AG09319 (cell line): ENCODE results near the gene ACTG1.

Experiments
- DNase-seq: peaks from one replicate; pipeline ENCODE4 v3.0.0-alpha.2; 2010; ENCODE audit warnings: low read depth; ENCODE audit errors: extremely low read depth
- TF ChIP-seq, protein P1 (sequence below): IDR thresholded peaks from 2 replicates; pipeline ENCODE4 v1.5.1; 2011; ENCODE audit warnings: low read depth, mild to moderate bottlenecking, inconsistent platforms, low read length, moderate library complexity

ACTG1 gene

DNA sequence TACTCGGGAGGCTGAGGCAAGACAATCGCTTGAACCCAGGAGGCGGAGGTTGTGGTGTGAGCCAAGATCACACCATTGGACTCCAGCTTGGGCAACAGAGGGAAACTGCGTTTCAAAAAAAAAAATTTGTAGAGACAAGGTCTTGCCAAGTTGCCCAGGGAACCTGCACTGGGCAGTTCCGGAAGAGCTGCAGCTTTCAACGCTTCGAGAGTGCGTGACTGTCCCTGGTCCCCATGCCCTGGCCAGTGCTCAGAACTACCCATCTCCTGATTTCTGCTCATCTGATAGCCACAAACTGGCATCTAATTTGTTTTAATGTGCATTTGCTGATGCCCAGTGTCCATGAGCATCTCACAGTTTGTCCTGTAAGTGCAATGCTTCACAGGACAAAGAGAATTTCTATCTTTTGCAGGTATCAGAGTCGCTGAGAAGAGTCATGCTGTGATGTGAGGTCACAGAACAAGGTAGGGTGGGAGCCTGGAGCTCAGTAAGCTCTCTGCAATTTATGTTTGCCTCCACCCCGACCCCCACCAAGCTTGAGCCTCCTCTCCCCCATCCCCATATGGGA, 3.9 kb downstream of the ACTG1 start:
- TF ChIP-seq, protein P1, sequence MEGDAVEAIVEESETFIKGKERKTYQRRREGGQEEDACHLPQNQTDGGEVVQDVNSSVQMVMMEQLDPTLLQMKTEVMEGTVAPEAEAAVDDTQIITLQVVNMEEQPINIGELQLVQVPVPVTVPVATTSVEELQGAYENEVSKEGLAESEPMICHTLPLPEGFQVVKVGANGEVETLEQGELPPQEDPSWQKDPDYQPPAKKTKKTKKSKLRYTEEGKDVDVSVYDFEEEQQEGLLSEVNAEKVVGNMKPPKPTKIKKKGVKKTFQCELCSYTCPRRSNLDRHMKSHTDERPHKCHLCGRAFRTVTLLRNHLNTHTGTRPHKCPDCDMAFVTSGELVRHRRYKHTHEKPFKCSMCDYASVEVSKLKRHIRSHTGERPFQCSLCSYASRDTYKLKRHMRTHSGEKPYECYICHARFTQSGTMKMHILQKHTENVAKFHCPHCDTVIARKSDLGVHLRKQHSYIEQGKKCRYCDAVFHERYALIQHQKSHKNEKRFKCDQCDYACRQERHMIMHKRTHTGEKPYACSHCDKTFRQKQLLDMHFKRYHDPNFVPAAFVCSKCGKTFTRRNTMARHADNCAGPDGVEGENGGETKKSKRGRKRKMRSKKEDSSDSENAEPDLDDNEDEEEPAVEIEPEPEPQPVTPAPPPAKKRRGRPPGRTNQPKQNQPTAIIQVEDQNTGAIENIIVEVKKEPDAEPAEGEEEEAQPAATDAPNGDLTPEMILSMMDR: no peak
- DNase-seq: no peak

GRCh38 chr17:81503619-81504018, 9.0 kb downstream of the ACTG1 start:
- TF ChIP-seq, protein P1: no peak
- no peak for DNase-seq

- TF ChIP-seq, protein P1: no peak
- DNase-seq: no peak
Measured at GRCh38 chr17:81502471-81503017, 10.1 kb downstream of the ACTG1 start.

GRCh38 chr17:81500047-81500446, 12.6 kb downstream of the ACTG1 start:
- no peak for DNase-seq
- TF ChIP-seq, protein P1: no peak

DNA sequence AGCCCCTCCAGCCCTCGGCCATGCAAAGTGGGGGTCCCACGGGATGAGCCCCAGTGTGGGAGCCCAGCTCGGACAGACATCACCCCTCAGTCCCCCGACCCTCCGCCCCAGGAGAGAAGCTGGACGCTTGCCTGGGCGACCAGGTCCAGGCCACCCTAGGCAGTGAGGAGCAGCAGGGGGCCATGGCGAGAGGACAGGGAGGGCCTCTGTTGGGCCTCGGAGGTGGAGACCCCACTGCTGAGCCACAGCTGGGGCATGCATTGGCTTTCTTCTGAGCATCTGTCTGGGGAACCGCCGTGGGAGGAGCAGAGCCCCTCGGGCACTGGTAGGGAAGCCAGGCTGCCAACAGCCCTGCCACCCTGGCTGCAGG, 13.0 kb downstream of the ACTG1 start:
- TF ChIP-seq, protein P1: no peak
- no peak for DNase-seq

DNA sequence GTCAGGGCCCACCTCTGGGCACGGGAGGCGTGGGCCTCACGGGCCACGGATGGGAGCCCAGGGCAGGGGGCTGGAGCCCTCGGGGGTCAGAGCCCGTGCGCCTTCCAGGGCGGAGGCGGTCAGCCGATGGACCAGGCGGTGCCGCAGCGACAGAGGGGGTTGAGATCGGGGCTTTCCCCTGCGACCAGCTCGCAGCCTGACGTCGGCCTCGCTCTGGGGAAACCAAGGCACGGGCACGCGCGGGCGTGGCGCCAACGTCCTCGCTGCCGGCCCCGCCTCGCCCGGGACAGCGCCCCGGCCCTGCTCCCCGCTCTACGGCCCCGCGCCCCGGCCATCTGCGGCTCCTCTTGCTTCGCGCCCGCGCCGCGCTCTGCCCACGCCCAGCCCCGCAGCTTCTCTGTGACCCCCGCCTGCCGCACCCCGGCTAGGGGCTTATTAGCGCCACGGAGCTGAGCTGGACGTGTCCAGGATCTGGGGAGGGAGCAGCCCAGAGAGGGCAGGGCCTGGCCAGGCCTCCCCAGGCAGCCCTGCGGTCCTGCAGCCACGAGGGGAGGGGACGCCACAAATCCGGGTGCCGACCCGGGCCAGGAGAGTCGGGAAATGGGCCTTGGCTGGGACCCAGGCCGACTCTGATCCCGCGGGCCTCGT, 13.5 kb downstream of the ACTG1 start:
- DNase-seq: no peak

More for the DNA sequence above, 13.5 kb downstream of the ACTG1 start:
- TF ChIP-seq, protein P1: no peak
